CD4-positive, alpha-beta T cell treated with Interferon gamma for 1 hour (primary cell): ENCODE measurements around the gene CCNY.
"Not testable (repeated sequence)": the region's sequence is repeated elsewhere in the genome, so short reads cannot be mapped to it uniquely, and the experiment has no call there.

Experiments used
- DNase-seq: peaks from one replicate; pipeline ENCODE4 v3.0.0-alpha.2; 2020

Gene CCNY

DNA sequence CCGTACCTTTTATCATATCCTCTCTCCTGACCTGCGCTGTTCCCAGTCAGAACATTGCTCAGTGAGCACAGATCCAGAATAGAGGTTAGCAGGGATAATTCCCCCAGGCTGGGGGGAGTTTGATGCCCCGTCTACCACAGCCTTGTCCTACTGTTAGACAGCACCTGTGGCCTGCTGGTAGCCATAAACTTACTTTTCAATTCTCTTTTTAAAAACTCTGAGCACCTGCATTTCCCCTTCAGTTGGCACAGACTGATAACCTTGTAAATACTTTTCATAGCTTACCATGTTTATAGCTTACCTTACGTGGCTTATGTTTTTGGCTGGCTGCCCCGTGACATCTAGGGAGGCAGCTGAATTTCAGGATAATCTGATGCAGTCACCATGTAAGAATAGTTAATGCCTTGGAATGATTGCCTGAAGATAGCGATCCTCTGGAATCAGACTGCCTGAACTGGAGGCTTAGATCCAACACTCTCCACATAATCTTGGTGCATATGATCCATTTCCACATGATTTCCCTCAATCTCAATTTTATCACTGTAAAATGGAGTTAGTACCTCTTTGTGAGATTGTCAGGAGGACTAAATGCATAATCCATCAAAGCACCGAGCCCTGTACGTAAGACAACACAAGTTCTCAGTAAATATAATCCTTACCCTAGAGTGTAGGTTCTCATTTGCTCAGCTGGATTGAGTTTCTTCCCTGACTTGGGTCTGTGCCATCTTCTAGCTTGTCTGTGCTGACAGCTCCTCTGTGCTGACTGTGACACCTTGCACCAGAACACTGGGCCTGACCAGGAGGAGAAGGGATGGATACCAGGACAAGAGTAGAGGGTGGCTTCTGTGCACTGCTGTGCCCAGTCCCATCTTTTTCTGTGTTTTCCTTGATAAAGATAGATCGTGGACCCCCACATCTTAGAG lies 157.1 kb downstream of the CCNY start:
- DNase-seq, result no peak

DNA sequence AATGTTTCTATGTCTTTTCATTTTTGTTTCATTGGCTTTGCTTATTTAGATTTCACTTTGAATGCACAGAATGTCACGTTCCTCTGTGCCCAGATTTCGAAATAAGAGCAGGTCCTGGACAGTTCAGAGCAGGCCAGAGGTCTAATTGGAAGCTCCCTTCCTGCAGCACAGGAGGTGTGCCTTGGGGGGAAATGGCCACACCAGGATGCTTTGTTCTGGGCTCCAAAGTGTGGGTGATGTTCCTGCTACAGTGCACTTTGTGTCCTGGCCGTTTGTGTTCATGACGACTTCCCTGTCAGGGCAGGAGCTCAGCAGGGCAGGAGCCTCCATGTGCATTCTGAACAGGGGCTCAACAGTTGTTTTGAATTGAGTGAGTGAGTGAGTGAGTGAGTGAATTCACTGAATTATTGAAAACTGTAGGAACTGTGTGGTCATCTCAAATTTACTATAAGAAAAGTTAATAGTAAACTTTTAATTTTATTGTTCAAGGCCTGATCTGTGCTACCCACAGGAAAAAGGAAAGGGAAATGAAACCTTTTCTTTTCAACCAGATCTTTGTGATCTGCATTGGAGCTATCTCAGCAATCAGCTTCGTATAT lies 159.3 kb downstream of the CCNY start:
- no peak for DNase-seq

DNA sequence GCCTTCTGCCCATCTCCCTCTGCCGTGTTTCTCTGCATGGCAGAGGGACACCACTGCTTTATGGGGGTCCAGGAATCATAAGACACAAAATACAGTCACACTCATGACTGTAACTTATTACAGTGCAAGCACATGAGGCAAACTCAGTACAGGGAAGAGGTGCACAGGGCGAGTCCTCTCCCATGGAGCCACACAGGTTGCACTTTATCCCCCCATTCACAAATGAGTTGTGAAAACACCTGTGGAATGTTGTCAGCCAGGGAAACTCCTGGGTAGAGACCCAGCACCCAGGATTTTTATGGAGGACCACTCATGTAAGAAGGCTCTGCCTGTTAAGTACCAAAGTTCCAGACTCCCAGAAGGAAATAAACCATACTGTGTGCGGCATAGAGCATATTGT lies 161.6 kb downstream of the CCNY start:
- no peak for DNase-seq

DNA sequence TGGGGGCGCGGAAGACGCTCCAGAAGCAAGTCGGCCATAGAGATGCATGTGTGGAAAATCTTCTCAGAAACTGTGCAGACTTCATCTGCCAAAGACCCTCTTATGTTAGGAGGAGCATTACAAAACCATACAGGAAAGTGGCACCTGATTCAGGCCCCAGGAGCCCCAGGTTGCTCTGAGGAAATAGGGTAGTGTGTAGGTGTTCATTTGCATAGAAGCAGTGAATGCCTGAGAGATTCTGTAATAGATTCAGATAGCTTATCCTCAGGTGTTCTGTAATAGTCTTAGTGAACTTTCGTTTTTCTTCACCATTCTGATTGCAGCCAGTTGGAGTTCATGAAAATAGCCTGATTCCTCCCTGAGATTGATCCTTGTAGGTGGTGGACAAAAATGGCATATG lies 162.4 kb downstream of the CCNY start:
- DNase-seq, result no peak

DNA sequence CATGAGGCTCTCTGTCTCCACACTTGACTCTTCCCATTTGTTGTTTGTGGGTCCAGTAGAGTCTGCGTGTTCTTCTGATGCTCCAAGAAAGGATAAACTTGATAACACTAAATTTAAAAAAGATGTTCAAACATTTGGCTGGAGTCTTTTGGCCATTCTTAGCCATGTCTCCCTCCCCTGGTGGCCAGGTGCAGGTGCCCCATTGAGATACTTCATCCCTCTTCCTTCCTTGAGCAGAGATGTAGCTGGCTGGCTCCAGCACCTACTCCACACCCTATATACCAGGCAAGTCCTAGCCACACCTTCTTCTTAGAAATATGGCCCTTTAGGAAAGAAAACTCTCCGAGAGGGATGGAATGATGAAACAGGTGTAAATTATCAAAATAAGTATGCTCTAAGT lies 165.6 kb downstream of the CCNY start:
- no peak for DNase-seq

DNA sequence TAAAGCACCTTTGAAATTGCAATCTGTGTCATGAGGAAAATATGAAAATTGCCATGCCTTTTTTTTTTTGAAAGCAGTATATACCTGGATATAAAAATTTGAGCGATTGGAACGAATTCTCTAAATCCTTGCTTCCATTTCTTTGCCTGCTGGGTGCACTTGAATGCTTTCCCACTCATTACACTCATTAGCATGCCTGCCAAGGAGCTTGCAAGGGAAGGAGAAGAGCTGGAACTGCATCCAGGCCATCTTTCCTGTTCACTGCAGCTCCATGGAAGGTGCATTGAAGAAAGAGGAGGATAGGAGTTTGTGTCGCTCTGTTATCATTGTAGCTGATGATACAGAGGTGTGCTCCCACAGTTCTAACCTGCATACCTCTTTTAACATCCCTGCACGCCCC lies 166.4 kb downstream of the CCNY start:
- no peak for DNase-seq

DNA sequence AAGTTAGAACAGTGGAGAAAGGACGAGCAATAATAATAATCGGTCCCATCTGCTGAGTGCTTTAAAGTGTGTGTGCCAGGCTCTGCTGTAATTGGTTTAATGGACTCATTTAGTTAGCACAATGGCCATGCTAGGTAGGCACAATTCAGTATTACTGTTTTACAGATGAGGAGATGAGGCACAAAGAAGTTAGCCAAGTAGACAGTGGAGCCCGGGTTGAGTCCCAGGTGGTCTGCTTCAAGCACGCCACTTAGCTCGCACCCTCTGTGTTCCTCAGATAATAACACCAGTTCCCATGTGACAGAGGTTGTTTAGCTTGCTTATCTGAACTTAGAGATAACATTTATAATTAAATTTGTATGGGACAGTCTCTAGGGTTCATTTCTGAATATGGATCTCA lies 167.3 kb downstream of the CCNY start:
- DNase-seq, result no peak

DNA sequence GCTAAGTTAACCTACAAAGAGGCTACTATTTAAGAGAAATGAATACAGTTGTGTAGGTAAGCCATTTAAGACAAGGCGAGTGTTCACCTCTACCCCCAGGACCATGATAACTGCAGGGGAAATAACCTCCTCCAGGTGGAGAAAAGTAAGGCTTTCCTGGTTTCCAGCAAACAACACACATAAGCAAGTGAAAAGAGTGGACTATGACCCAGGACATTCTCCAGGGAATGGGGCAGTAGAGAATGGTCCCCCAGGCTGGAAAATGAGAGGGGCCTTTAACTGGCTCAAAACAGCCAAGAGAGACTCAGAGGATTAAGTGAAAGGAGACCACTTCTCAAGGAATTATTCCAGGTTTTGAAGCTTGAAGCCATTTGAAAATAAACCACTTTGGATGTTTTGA lies 167.8 kb downstream of the CCNY start:
- DNase-seq, result no peak

DNA sequence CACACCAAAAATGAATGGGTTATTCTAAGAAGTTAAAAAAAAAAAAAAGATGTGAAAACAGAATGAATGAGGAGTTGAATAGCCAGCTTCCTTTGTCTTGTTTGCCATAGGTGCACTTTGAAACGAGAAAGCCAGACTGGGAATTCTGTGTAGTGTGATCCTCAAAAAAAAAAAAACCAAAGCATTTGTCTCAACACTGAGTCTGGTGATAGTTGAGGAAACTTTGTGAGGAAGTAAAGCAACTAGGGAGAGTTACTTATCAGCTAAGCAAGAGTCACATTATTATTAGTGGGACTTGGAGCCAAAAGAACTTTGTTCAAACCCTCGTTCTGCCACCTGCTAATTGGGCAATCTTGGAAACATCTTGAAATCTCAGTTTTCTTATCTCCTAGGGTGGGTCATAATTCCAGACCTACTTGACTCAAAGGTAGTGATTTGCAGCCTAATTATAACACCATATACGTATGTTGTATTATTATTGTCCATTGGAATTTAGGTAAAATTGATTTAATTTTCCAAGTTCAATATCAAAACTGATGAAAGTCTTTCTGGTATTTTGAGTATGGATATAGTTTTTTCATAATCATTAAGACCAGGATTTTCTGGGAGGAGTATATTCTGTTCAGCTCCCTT lies 169.0 kb downstream of the CCNY start:
- DNase-seq, result no peak

DNA sequence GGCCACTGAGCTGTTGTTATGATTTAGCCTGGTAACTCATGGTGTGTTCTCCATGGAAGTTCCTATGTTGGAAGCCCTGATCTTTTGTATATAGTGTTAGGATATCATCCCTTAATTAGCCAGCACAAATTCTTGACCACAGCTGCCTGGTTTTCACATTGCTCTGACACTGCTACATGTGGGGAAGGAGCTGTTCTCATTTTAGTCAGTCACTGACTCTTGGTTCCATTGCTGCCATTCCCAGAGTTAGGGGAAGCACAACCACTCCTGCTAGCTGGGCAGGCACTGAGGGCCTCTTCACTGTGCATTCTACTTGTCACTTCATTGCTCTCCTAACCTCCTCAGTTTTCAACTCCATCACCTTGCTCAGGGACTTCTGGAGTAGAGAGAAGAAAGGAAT lies 170.4 kb downstream of the CCNY start:
- DNase-seq, result no peak

DNA sequence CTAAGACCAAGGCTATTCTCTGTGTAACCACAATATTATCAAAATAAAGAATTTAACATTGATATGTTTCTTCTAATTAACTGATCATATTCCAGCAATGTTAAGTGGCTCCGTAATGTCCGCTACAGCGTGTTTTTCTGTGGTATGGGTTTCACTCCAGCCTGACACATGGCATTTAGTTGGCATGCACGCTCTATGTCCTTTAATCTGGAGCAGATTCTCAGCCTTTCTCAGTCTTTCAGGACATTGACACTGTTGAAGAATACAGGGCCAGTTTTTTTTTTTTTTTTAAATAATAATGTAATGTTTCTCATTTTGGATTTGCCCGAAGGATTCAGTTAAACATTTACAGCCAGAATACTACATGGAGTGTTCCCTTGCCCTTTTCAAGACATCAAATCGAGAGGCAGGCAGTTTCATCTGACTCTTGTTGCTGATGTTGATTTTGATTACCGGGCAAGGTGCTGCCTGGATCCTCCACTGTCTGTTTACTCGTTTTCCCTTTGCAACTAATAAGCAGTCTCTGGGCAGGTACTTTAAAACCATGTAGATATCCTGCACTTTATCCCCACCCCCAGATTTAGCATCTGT lies 171.3 kb downstream of the CCNY start:
- DNase-seq, result no peak

DNA sequence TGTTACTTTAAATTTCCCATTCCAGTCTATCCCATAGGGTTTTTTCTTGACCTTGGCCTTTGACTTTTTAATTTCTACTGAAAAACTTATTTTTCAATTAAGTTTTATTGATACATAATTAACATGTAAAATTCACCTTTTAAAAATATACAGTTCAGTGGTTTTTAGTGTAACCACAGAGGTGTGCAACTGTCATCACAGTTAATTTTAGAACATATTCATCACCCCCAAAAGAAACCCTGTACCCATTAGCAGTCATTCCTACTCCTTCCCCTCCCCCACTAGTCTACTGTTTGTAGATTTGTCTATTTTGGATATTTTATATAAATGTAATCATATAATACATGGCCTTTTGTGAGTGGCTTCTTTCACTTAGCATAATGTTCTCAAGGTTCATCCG lies 172.3 kb downstream of the CCNY start:
- no peak for DNase-seq

DNA sequence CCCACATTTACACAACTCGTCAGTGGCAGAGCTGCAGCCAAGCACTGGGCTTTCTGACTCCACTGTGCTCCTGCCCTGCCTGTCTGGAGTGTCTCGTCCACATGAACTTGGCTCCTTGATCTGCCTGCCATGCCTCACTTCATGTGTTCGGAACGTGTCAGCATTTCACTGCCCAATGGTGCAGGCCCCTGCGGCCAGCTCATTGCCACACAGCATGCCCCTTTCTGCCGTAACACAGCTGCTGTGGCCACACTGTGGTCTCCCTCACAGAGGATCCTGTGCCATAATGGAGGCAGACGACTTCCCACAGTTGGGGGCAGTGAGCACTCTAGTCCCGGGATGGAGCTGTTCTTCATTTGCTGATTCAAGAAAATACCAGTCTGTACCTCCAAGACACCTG lies 174.6 kb downstream of the CCNY start:
- no peak for DNase-seq

DNA sequence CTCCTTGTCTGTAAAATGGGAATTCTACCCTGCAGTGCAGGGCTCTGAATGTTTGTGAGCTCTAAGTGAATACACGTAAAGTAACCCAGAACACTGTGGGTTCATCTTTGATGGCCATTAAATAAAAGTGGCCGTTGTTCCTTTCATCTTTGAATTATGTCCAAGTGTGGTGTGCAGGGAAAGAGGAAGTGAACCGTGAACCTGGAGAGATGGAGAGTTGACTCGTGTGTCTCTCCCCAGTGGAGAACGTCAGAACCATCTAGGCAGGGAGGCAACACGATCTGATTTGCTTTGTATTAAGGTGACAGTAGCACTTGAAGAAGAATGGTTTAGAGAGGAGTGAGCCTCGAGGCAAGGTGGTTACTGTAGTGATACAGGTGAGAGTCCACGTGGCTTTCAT lies 175.3 kb downstream of the CCNY start:
- DNase-seq, result no peak

DNA sequence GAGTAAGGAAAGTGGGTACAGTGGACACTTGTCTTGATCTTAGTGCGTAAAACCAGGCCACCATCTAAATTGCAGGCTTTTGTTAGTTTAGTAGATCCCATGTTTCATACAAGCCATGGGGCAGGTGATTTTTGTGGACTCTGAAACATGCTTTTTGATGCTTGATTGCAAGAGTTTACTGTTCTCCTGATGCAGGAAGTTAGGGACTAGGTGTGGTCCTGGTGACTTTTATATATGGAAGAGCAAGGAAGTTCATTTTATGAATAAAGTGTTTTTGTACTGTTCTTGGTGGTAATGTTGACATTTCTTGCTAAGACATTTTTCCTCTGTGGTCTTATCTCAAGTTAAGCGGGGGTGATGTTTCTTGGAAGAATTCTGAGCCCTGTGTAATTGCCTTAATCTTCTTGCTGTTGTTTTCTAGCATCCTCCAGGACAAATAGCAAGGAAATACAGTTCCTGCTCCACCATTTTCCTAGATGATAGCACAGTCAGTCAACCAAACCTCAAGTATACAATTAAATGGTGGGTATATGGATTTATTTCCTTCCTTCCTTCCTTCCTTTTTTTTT lies 179.9 kb downstream of the CCNY start:
- DNase-seq, result no peak

DNA sequence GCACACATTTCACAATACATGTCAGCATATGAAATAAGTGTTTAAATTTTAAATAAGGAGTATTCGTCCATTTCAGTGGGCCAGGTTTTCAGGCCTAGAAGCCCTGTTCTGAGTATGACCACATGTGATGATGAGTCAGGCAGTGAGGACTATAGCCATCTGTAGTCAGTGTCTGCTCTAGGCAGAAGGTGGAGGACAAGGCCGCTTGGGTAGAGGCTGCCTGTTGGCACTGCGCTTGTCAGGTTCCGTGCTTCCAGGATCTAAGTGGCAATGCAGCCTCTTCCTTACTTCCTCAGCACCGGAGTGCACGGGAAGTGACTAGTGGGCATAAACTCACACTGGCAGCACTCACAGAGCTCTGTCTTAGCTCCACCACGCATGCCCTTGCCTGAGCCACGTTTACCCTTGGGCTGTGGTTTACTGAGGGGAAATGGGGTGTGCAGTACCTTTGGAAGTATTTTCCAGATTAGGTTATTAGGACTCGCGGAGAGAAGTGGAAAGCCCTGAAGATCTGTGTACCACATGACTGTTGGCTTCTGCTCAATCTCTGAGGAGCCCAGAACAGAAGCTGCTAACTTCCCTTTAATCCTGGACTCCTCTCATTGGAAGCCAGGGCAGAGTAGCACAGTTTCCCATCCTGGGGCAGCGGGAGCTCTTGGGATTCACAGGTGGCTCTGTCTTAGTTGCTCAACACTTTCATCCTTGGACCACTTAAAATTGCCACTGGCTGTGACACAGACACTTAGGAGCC lies 181.3 kb downstream of the CCNY start:
- no peak for DNase-seq

DNA sequence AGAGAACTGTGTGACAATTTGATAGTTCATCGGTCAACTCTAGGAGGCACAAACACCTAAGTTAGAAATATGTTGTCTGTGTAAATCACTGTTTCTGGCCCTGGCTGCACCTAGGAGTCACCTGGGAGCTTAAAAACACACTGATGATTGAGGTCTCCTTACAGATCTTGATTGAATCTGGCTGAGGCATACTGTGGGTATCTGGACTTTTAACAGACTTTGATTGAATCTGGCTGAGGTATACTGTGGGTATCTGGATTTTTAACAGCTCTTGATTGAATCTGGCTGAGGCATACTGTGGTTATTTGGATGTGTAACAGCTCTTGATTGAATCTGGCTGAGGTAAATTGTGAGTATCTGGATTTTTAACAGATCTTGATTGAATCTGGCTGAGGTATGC lies 181.9 kb downstream of the CCNY start:
- not testable (repeated sequence) for DNase-seq

DNA sequence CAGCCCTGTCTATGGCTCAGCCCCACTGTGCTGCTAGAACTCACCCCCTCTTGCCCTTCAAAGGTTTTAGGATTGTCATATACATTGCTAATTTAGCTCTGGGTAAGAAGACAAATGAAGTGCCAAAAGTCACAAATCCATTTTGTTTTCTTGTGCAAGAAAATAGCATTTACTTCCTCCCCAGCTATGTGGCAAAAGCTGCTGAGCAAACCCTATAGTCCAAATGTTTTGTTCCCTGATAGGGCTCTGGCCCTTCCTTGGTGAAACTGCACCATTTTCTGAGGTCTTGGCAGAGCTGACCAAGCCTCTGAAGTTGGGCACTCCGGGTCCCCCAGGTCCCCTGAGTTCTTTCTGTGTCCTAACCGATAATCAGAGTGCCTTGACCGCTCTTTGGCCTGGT lies 184.7 kb downstream of the CCNY start:
- no peak for DNase-seq

DNA sequence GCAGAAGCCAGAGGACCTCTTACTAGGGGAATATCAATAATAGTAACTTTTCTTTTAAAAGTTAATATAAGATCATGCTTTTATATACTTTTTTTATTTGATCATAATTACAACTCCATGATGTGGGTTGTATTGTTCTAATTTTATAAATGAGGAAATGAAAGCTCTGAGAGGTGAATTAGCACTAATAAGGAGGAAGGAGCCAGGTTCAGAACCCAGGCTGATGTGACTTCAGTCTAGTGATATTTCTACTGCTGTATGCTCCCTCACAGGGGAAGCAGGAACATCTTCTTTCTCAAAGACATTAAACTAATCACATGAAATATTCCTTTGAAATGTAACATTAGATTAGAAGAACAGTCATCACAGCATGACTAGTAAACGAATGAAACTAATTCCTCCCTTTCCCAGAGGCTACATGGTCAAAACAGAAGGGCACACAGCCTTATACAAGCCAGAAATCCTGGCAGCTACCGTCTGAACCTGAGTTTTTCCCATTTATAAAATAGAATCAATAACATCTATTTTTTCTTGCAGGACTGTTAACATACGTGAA lies 187.4 kb downstream of the CCNY start:
- DNase-seq, result no peak

DNA sequence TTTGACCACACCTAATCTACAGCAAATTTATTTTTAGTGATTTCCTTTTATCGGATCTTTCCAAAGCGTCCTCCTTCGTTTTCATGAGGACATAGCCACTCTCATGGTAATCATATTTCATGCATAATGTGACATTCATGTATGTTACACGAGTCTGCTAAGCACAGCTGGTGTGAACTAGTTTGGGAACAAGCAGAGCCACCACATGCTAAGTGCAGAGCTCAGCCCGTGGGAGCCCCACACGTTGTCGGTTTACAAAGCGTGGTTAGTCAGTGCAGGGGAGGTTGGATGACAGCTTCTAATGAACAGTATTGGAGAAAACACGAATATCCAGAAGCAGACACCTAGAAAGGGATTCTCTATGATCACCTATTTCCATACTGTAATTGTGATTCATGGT lies 190.4 kb downstream of the CCNY start:
- no peak for DNase-seq

DNA sequence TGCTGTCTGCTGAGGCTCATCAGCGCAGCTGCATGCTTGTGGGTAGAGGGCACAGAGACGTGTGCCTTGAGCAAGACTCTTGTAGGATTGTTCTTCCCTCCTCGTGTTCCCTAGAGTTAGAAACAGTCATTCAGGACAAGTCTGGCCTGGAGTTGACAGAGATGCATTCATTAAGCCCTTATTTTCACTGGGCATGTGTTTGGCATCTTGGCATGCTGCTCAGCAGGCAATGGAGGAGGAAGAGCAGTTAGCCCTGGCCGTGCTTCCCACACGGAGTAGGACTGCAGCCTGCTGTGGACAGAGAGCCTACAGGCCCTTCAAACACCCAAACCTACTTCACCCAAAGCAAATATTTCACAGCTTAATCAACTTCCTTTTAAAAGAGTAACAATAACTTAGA lies 195.8 kb downstream of the CCNY start:
- no peak for DNase-seq

DNA sequence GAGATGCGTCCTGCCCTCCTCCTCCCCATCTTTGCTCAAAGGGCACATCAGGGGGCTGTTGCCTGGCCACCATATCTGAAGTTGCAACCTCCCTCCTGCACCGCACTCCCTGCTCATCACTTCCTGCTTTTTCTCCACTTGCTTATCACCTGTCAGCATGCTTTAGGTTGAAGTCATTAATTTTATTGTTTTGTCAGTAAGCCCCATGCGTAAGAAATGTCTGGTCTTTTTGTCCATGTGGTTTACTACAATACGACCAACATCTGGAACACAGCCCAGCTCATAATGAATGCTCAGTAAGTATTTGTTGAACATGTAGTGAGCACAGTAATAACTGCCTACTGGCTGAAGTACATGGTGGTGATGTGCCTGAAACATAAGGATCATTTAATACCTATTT lies 197.3 kb downstream of the CCNY start:
- no peak for DNase-seq
